ENCODE data around the gene ZXDC. TPM values are rescaled to one million over a fixed set of nuclear protein-coding genes. Genes with fewer than 3 reads are reported as not detected.
A peak's percentile ranks its signal among the peaks of the same experiment; 100 is the strongest.

The ZXDC gene
- total RNA-seq, 1 donor from 2014 or later = 31.8 TPM

DNA sequence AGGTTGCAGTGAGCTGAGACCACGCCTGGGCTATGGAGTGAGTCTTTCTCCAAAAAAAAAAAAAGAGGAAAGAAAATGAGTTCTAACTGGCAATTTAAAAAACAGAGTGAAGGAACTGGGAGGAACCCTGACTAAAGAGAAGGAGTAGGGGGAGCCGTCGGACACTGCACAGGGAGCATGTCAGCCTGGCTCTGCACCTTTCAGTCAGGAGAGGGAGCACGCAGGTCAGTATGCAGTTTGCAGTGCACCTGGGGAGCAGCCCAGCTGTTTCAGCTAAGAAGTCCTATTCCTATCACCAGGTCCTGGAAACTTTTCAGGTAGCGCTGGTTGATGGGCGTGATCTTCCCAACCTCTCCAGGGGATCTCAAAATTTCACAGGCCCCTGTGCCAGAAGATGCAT, 14.9 kb upstream of the ZXDC start:
- no peaks in the 10 kb centered on the region for H3K9me3 Mint-ChIP-seq (ENCODE audit: unreplicated experiment)
- TF ChIP-seq CTCF (IDR thresholded peaks at IDR 0.05) = no peak
- H3K27me3 Mint-ChIP-seq (ENCODE audit: unreplicated experiment) = peaks cover 5% of the 10 kb centered on the region
- no peaks in the 10 kb centered on the region for H3K36me3 Mint-ChIP-seq (ENCODE audit: unreplicated experiment)
- H3K4me1 Mint-ChIP-seq (ENCODE audit: unreplicated experiment) = peaks cover 13% of the 10 kb centered on the region
- no peak overlapping the region for H3K4me3 Mint-ChIP-seq (ENCODE audit: unreplicated experiment)
- H3K27ac Mint-ChIP-seq (ENCODE audit: unreplicated experiment) = no peak overlapping the region
- DNase-seq (ENCODE audit: extremely low spot score, unreplicated experiment) = no peak

DNA sequence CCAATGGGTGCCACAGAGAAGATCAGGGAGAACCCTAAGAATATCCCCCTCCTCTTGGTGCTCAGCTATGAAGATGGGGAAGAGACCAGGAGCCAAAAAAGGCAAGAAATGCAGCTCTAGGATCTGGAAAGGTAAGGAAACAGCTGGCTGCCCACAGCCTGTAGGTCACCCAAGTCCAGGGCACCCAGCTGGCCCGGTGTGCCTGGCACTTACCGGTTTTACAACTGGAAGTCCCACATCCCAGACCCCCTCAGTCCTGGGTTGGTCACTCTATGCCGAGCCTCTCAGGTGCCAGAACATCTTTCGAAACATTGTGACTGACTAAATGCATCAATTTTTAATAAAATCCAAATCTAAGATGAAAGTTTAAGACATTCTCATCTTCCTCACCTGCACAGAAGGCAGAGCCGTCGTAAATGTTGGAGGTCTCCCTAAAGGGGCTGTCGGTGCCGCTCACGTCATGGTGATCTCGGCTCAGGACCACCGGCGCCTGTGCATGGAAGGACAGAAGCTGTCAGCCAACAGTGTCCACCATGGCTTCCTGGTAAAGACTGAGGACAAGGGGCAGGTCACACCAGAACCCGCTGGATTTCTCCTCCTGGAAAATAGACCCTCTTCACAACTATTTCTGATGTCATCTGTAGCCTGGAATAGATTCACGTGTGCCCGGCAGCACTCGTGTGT, 13.3 kb upstream of the ZXDC start:
- Mint-ChIP-seq H3K9me3 (ENCODE audit: unreplicated experiment) (no peaks in the 10 kb centered on the region), H3K4me1 (ENCODE audit: unreplicated experiment) (peaks cover 13% of the 10 kb centered on the region), H3K36me3 (ENCODE audit: unreplicated experiment) (no peaks in the 10 kb centered on the region), H3K27me3 (ENCODE audit: unreplicated experiment) (peaks cover 2% of the 10 kb centered on the region), H3K4me3 (ENCODE audit: unreplicated experiment) (no peak overlapping the region), H3K27ac (ENCODE audit: unreplicated experiment) (no peak overlapping the region)
- DNase-seq (ENCODE audit: extremely low spot score, unreplicated experiment) = no peak
- TF ChIP-seq CTCF (IDR thresholded peaks at IDR 0.05) = no peak

DNA sequence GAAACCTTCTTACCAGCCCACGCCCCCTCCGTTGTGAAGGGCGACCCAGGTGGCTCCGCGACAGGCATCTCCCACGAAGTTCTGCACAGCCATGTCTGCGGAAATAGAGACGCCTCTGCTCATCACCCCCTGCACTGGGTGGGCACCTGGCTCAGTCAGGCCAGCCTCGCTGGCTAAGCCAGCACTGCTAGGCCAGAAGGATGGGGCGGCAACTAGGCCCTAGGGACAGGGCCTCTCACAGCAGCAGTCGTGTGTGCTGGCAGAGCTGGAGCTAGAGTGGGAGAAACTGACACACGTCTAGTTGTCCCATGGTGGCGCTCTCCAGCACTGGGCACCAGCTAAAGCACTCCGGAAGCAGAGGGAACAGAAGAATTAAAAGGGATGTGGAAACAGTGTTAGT, 12.5 kb upstream of the ZXDC start:
- H3K4me3 Mint-ChIP-seq (ENCODE audit: unreplicated experiment) = no peak overlapping the region
- peaks cover 2% of the 10 kb centered on the region for H3K27me3 Mint-ChIP-seq (ENCODE audit: unreplicated experiment)
- peaks cover 13% of the 10 kb centered on the region for H3K4me1 Mint-ChIP-seq (ENCODE audit: unreplicated experiment)
- no peak overlapping the region for H3K27ac Mint-ChIP-seq (ENCODE audit: unreplicated experiment)
- no peak for TF ChIP-seq CTCF (IDR thresholded peaks at IDR 0.05)
- H3K36me3 Mint-ChIP-seq (ENCODE audit: unreplicated experiment) = no peaks in the 10 kb centered on the region
- H3K9me3 Mint-ChIP-seq (ENCODE audit: unreplicated experiment) = no peaks in the 10 kb centered on the region
- DNase-seq (ENCODE audit: extremely low spot score, unreplicated experiment) = no peak

GRCh38 chr3:126487151-126487771, 11.6 kb upstream of the ZXDC start:
- Mint-ChIP-seq H3K36me3 (ENCODE audit: unreplicated experiment) (no peaks in the 10 kb centered on the region), H3K9me3 (ENCODE audit: unreplicated experiment) (no peaks in the 10 kb centered on the region), H3K4me3 (ENCODE audit: unreplicated experiment) (no peak overlapping the region), H3K27ac (ENCODE audit: unreplicated experiment) (peak overlapping the region; percentile 50), H3K27me3 (ENCODE audit: unreplicated experiment) (peaks cover 2% of the 10 kb centered on the region), H3K4me1 (ENCODE audit: unreplicated experiment) (peaks cover 13% of the 10 kb centered on the region)
- TF ChIP-seq CTCF (IDR thresholded peaks at IDR 0.05) = peak; percentile 26
- no peak for DNase-seq (ENCODE audit: extremely low spot score, unreplicated experiment)

DNA sequence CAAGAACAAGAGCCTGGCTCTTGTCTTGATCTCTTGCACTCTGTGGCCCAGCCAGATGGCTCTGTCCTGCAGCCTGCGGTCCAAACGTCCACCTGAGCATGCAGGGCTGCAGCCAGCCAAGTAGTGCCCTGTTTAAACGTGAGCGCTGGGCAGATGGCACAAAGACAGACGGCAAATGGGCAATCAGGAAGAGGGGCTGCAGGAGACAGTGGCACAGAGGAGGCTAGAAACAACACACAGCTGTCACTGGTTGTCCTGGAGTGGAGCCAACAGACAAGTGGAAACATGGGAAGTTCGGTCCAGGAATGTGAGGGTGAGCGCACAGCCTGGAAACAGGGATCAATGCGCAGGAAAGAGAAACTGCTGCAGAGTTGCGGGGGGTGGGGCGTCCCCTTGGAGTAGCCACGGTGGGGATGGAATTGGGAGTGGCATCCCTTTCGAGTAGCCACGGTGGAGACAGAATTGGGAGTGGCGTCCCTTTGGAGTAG, 10.7 kb upstream of the ZXDC start:
- Mint-ChIP-seq H3K4me1 (ENCODE audit: unreplicated experiment) (peaks cover 19% of the 10 kb centered on the region), H3K27me3 (ENCODE audit: unreplicated experiment) (peaks cover 2% of the 10 kb centered on the region), H3K4me3 (ENCODE audit: unreplicated experiment) (no peak overlapping the region), H3K27ac (ENCODE audit: unreplicated experiment) (no peak overlapping the region), H3K36me3 (ENCODE audit: unreplicated experiment) (no peaks in the 10 kb centered on the region), H3K9me3 (ENCODE audit: unreplicated experiment) (no peaks in the 10 kb centered on the region)
- no peak for TF ChIP-seq CTCF (IDR thresholded peaks at IDR 0.05)
- DNase-seq (ENCODE audit: extremely low spot score, unreplicated experiment) = no peak

All from osteocyte (in vitro differentiated cells).